HCT116 (cell line): ENCODE measurements around the gene CACNA2D2. TPM values are rescaled to one million over a fixed set of nuclear protein-coding genes. Genes with fewer than 3 reads are reported as not detected.

ENCODE experiments used
- ATAC-seq: fragments of 200-7000 bp; cut with Tn5 transposase; 2 replicates; pipeline ENCODE4 v1.9.1; 2020; ENCODE audit warnings: mild to moderate bottlenecking, moderate library complexity
- BruUV-seq: library from RNA; stranded (reverse); fragments of 400-500 nt; replicated peaks from 2 replicates; lab custom pipeline; 2021; lab: Mats Ljungman, UMichigan
- CTCF ChIA-PET: fragments of 300-600 bp; sonication (Branson Sonifier 250); formaldehyde crosslinking; loops from one replicate; lab custom pipeline; 2021; ENCODE audit warnings: antibody characterized with exemption; lab: Charles Lee
- POLR2A ChIA-PET: fragments of 300-600, 350-600 bp; sonication (Branson Sonifier 250); formaldehyde crosslinking; loops from one replicate; lab custom pipeline; 2021; ENCODE audit warnings: antibody characterized with exemption; lab: Charles Lee
- RAD21 ChIA-PET, 2 experiments: fragments of 300-600 bp; sonication (Branson Sonifier 250); formaldehyde crosslinking; loops; one replicate each; lab custom pipeline; 2023; ENCODE audit warnings: low total read pairs in 2 of 2; ENCODE audit not compliant: uncharacterized antibody in 2 of 2, unreplicated experiment in 2 of 2, low non-redundant PET in 1 of 2; lab: Charles Lee
- DNase-seq: peaks from one replicate; pipeline ENCODE4 v3.0.0-alpha.2; 2010; ENCODE audit warnings: low read depth, low spot score
- H2AFZ ChIP-seq: fragments of 200-600 bp; shearing (Covaris generic), sonication (generic); 2 replicates; pipeline ENCODE4 v1.6.1; 2017; ENCODE audit warnings: low read depth, mixed run types, mixed read lengths, antibody characterized with exemption, low read length; ENCODE audit not compliant: poor library complexity, severe bottlenecking
- H3K27ac ChIP-seq: 2 replicates; pipeline ENCODE4 v1.5.1; 2012; ENCODE audit warnings: low read depth, low read length
- H3K27me3 ChIP-seq: fragments of 200-600 bp; sonication (generic); 2 replicates; pipeline ENCODE4 v1.6.1; 2016; ENCODE audit warnings: mixed run types, low read length, mixed read lengths; ENCODE audit not compliant: insufficient read depth
- H3K36me3 ChIP-seq, 2 experiments: fragments of 200-500 bp in 1 of 2; fragments of 200-600 bp in 1 of 2; sonication (Bioruptor generic) in 1 of 2; sonication (generic) in 1 of 2; 2 replicates each; pipeline versions ENCODE4 v1.5.1 to v1.6.1; 2014 to 2016; ENCODE audit warnings: low read length in 2 of 2, inconsistent platforms in 1 of 2, mixed read lengths in 1 of 2, mixed run types in 1 of 2; ENCODE audit not compliant: insufficient read depth in 2 of 2, control insufficient read depth in 1 of 2
- H3K4me1 ChIP-seq, 2 experiments: fragments of 200-600 bp in 1 of 2; sonication (generic) in 1 of 2; 2 replicates each; pipeline versions ENCODE4 v1.5.1 to v1.6.1; 2012 to 2017; ENCODE audit warnings: low read length in 2 of 2, inconsistent platforms in 1 of 2, mild to moderate bottlenecking in 1 of 2, mixed read lengths in 1 of 2, mixed run types in 1 of 2, moderate library complexity in 1 of 2; ENCODE audit not compliant: insufficient read depth in 2 of 2, control insufficient read depth in 1 of 2
- H3K4me2 ChIP-seq: fragments of 200-600 bp; sonication (generic); 2 replicates; pipeline ENCODE4 v1.6.1; 2017; ENCODE audit warnings: mixed run types, low read length, mixed read lengths
- H3K4me3 ChIP-seq, 2 experiments: fragments of 200-600 bp in 1 of 2; sonication (generic) in 1 of 2; replicated peaks in 1 of 2; 2 replicates each; pipeline ENCODE4 v1.5.1; 2011 to 2016; ENCODE audit warnings: low read length in 2 of 2, control low read depth in 1 of 2, low read depth in 1 of 2, mild to moderate bottlenecking in 1 of 2, mixed read lengths in 1 of 2, mixed run types in 1 of 2
- H3K79me2 ChIP-seq: fragments of 200-600 bp; sonication (generic); 2 replicates; pipeline ENCODE4 v1.6.1; 2017; ENCODE audit warnings: mild to moderate bottlenecking, mixed run types, low read length, moderate library complexity, mixed read lengths; ENCODE audit not compliant: insufficient read depth
- H3K9ac ChIP-seq: fragments of 200-600 bp; sonication (generic); 2 replicates; pipeline ENCODE4 v1.6.1; 2016; ENCODE audit warnings: low read length, mixed read lengths
- H3K9me2 ChIP-seq: fragments of 200-600 bp; sonication (generic), shearing (Covaris generic); 2 replicates; pipeline ENCODE4 v1.6.1; 2017; ENCODE audit warnings: mixed run types, mild to moderate bottlenecking, moderate library complexity; ENCODE audit not compliant: insufficient read depth
- H3K9me3 ChIP-seq, 2 experiments: fragments of 200-500 bp in 1 of 2; fragments of 200-600 bp in 1 of 2; sonication (Bioruptor generic) in 1 of 2; sonication (generic) in 1 of 2; 2 replicates each; pipeline ENCODE4 v1.6.1; 2014 to 2017; ENCODE audit warnings: low read length in 2 of 2, mixed read lengths in 2 of 2, inconsistent platforms in 1 of 2, low read depth in 1 of 2, mild to moderate bottlenecking in 1 of 2, mixed run types in 1 of 2, moderate library complexity in 1 of 2; ENCODE audit not compliant: control insufficient read depth in 1 of 2, insufficient read depth in 1 of 2
- H4K20me1 ChIP-seq: fragments of 200-600 bp; sonication (generic), shearing (Covaris generic); 2 replicates; pipeline ENCODE4 v1.6.1; 2017; ENCODE audit warnings: mixed run types, mild to moderate bottlenecking, moderate library complexity; ENCODE audit not compliant: insufficient read depth
- ATF3 ChIP-seq: IDR thresholded peaks from 2 replicates; pipeline ENCODE4 v1.6.1; 2012
- CBX3 ChIP-seq: IDR thresholded peaks from 2 replicates; pipeline ENCODE4 v1.6.1; 2012; ENCODE audit warnings: low read depth
- CEBPB ChIP-seq: IDR thresholded peaks from 2 replicates; pipeline ENCODE4 v1.6.1; 2012; ENCODE audit warnings: low read depth
- ELF1 ChIP-seq: IDR thresholded peaks from 2 replicates; pipeline ENCODE4 v1.6.1; 2012; ENCODE audit warnings: low read depth, borderline replicate concordance
- EZH2 ChIP-seq: fragments of 200-600 bp; sonication (generic); IDR thresholded peaks from 2 replicates; pipeline ENCODE4 v1.6.1; 2017; ENCODE audit warnings: antibody characterized with exemption, mixed run types
- EZH2phosphoT487 ChIP-seq: fragments of 200-600 bp; IDR thresholded peaks from 2 replicates; pipeline ENCODE4 v1.6.1; 2018; ENCODE audit warnings: antibody characterized with exemption, borderline replicate concordance
- FOSL1 ChIP-seq: IDR thresholded peaks from 2 replicates; pipeline ENCODE4 v1.6.1; 2012; ENCODE audit warnings: low read depth
- JUND ChIP-seq: IDR thresholded peaks from 2 replicates; pipeline ENCODE4 v1.6.1; 2012
- POLR2AphosphoS5 ChIP-seq: IDR thresholded peaks from 2 replicates; pipeline ENCODE4 v1.6.1; 2011; ENCODE audit warnings: mild to moderate bottlenecking, low read depth, low read length, moderate library complexity
- RAD21 ChIP-seq: IDR thresholded peaks from 2 replicates; pipeline ENCODE4 v1.6.1; 2012; ENCODE audit warnings: low read depth, mild to moderate bottlenecking
- SIN3A ChIP-seq: IDR thresholded peaks from 2 replicates; pipeline ENCODE4 v1.6.1; 2012; ENCODE audit warnings: low read depth
- SP1 ChIP-seq: IDR thresholded peaks from 2 replicates; pipeline ENCODE4 v1.6.1; 2012; ENCODE audit warnings: low read depth
- SRF ChIP-seq: IDR thresholded peaks from 2 replicates; pipeline ENCODE4 v1.6.1; 2012; ENCODE audit warnings: low read depth
- TCF7L2 ChIP-seq: IDR thresholded peaks from 2 replicates; pipeline ENCODE4 v1.7.0; 2011; ENCODE audit warnings: borderline replicate concordance, inconsistent platforms; ENCODE audit not compliant: insufficient read depth, insufficient read length; ENCODE audit errors: extremely low read depth
- YY1 ChIP-seq: IDR thresholded peaks from 2 replicates; pipeline ENCODE4 v1.6.1; 2011; ENCODE audit warnings: low read length, low read depth, moderate library complexity, mild to moderate bottlenecking; ENCODE audit not compliant: insufficient replicate concordance; ENCODE audit errors: extremely low read depth
- ZFX ChIP-seq: fragments of 450-650 bp; IDR thresholded peaks from 2 replicates; pipeline ENCODE4 v1.6.1; 2017
- ZNF274 ChIP-seq: fragments of 200-500 bp; sonication (Bioruptor generic); IDR thresholded peaks from 2 replicates; pipeline ENCODE4 v1.6.1; 2014; ENCODE audit warnings: mild to moderate bottlenecking, low read depth, low read length, inconsistent platforms
- intact Hi-C: fragments of 100-400 bp; cut with micrococcal nuclease; formaldehyde crosslinking; loops from 2 replicates; pipeline ENCODE4 v1.10.0; 2022
- total RNA-seq: library from RNA; stranded (reverse); gene quantifications from one replicate; pipeline ENCODE4 v1.2.1, GENCODE V29; 2021; ENCODE audit not compliant: unreplicated experiment
- TF ChIP-seq, protein P1 (sequence below): IDR thresholded peaks from 2 replicates; pipeline ENCODE4 v1.6.1; 2012

Gene CACNA2D2
- total RNA-seq, 1 experiment from 2014 or later = 10.2 TPM

GRCh38 chr3:50534681-50535330 lies 31.4 kb upstream of the CACNA2D2 start:
- H3K36me3 ChIP-seq = no peaks in the 10 kb centered on the region
- H3K9me3 ChIP-seq = no peaks in the 10 kb centered on the region
- ATAC-seq = no peak
- no peak overlapping the region for H3K4me2 ChIP-seq
- H3K27ac ChIP-seq = no peak overlapping the region
- no peaks in the 10 kb centered on the region for H3K79me2 ChIP-seq
- no peak overlapping the region for H3K9ac ChIP-seq
- DNase-seq = no peak
- ChIA-PET RAD21 (no interaction called here), CTCF (interaction anchor here (1.1 kb wide), 1 partner anchor 77 kb away, joined by 3 read pairs; the partner anchor contains the start of gene CISH), POLR2A (no interaction called here)
- TF ChIP-seq ATF3 = no peak
- no peak for TF ChIP-seq EZH2
- no peak for TF ChIP-seq POLR2AphosphoS5
- TF ChIP-seq ELF1 = no peak
- TF ChIP-seq TCF7L2 = no peak
- TF ChIP-seq YY1 = no peak
- TF ChIP-seq JUND = no peak
- TF ChIP-seq CEBPB = no peak
- TF ChIP-seq RAD21 = no peak
- TF ChIP-seq SIN3A = no peak
- no peak for TF ChIP-seq FOSL1
- TF ChIP-seq SP1 = no peak
- no peak for TF ChIP-seq ZFX
- TF ChIP-seq ZNF274 = no peak
- no peak for TF ChIP-seq SRF
- TF ChIP-seq EZH2phosphoT487 = no peak
- no peak for TF ChIP-seq CBX3
- TF ChIP-seq, protein P1, sequence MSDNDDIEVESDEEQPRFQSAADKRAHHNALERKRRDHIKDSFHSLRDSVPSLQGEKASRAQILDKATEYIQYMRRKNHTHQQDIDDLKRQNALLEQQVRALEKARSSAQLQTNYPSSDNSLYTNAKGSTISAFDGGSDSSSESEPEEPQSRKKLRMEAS = no peak
- H3K4me1 ChIP-seq = peaks cover 0 to 11% of the 10 kb centered on the region in 2 experiments; a peak in 2 of 4 replicates
- BruUV-seq = no TSS peak
- H2AFZ ChIP-seq = no peak overlapping the region
- H4K20me1 ChIP-seq = no peaks in the 10 kb centered on the region
- no peaks in the 10 kb centered on the region for H3K9me2 ChIP-seq
- peaks cover 20% of the 10 kb centered on the region; the same call in 1 of the 2 replicates for H3K27me3 ChIP-seq
- no peak overlapping the region for H3K4me3 ChIP-seq
- intact Hi-C loops = no loop called here
